ENCODE results near the gene PRDM15. TPM values are rescaled to one million over a fixed set of nuclear protein-coding genes. Genes with fewer than 3 reads are reported as not detected.

PRDM15 gene
- polyA plus RNA-seq, 1 donor (not counting 4 experiments of a cell fraction or from before 2014, with no cell fraction given) = 5.2 TPM

- peaks cover 3% of the 10 kb centered on the region for H3K79me2 ChIP-seq (ENCODE audit: control insufficient read depth, insufficient read depth, low read length)
- no peaks in the 10 kb centered on the region for H4K20me1 ChIP-seq (ENCODE audit: control insufficient read depth, extremely low read depth, insufficient read depth, low read length)
- no peaks in the 10 kb centered on the region for H3K27me3 ChIP-seq (ENCODE audit: control insufficient read depth, extremely low read depth, insufficient read depth, low read length)
- DNase-seq (ENCODE audit: low read depth, low spot score) (no peak), FAIRE-seq (no peak)
- TF ChIP-seq EZH2 (IDR thresholded peaks at IDR 0.05; ENCODE audit: low read length) (no peak), CTCF (optimal IDR thresholded peaks at IDR 0.05 in 1 of 3, IDR thresholded peaks at IDR 0.05 in 1 of 3, conservative IDR thresholded peaks at IDR 0.05 in 1 of 3; ENCODE audit: extremely low read depth in 1 of 3, insufficient read depth in 2 of 3, low read length in 3 of 3) (no peak)
- no peaks in the 10 kb centered on the region for H3K9me1 ChIP-seq (ENCODE audit: control insufficient read depth, extremely low read depth, insufficient read depth, low read length)
- H3K4me1 ChIP-seq (ENCODE audit: control insufficient read depth, extremely low read depth, insufficient read depth, low read length) = no peaks in the 10 kb centered on the region
- no peak overlapping the region for H3K4me2 ChIP-seq (ENCODE audit: control insufficient read depth, extremely low read depth, insufficient read depth, low read depth, low read length)
- H3K9me3 ChIP-seq (ENCODE audit: control insufficient read depth, low read depth, low read length) = no peaks in the 10 kb centered on the region
- no peak overlapping the region for H2AFZ ChIP-seq (ENCODE audit: control insufficient read depth, low read length)
- H3K36me3 ChIP-seq (ENCODE audit: control insufficient read depth in 2 of 2, extremely low read depth in 1 of 2, insufficient read depth in 2 of 2, low read length in 2 of 2) = peaks cover 7 to 8% of the 10 kb centered on the region in 2 experiments
- no peak overlapping the region for H3K27ac ChIP-seq (ENCODE audit: control insufficient read depth, insufficient read depth, low read length)
- H3K9ac ChIP-seq (ENCODE audit: control insufficient read depth, extremely low read depth, insufficient read depth, low read length) = no peak overlapping the region
- no peak overlapping the region for H3K4me3 ChIP-seq (ENCODE audit: control insufficient read depth in 2 of 3, extremely low read depth in 1 of 3, insufficient read depth in 2 of 3, low read depth in 1 of 3, low read length in 3 of 3)
- dilution Hi-C loops (cut with MboI; ENCODE audit: extremely low pct_ligation_motif_present, low sequenced_read_pairs) = no loop called here
These were observed 74.8 kb downstream of the PRDM15 start for GRCh38 chr21:41804381-41804780.

- Histone ChIP-seq H3K27ac (ENCODE audit: control insufficient read depth, insufficient read depth, low read length) (no peak overlapping the region), H3K4me1 (ENCODE audit: control insufficient read depth, extremely low read depth, insufficient read depth, low read length) (no peaks in the 10 kb centered on the region), H3K9me1 (ENCODE audit: control insufficient read depth, extremely low read depth, insufficient read depth, low read length) (no peaks in the 10 kb centered on the region), H3K36me3 (ENCODE audit: control insufficient read depth in 2 of 2, extremely low read depth in 1 of 2, insufficient read depth in 2 of 2, low read length in 2 of 2) (peaks cover 7 to 11% of the 10 kb centered on the region in 2 experiments), H3K4me3 (ENCODE audit: control insufficient read depth in 2 of 3, extremely low read depth in 1 of 3, insufficient read depth in 2 of 3, low read depth in 1 of 3, low read length in 3 of 3) (no peak overlapping the region), H3K9ac (ENCODE audit: control insufficient read depth, extremely low read depth, insufficient read depth, low read length) (no peak overlapping the region), H4K20me1 (ENCODE audit: control insufficient read depth, extremely low read depth, insufficient read depth, low read length) (no peaks in the 10 kb centered on the region), H3K27me3 (ENCODE audit: control insufficient read depth, extremely low read depth, insufficient read depth, low read length) (no peaks in the 10 kb centered on the region), H3K79me2 (ENCODE audit: control insufficient read depth, insufficient read depth, low read length) (peaks cover 3% of the 10 kb centered on the region), H3K9me3 (ENCODE audit: control insufficient read depth, low read depth, low read length) (no peaks in the 10 kb centered on the region), H2AFZ (ENCODE audit: control insufficient read depth, low read length) (no peak overlapping the region), H3K4me2 (ENCODE audit: control insufficient read depth, extremely low read depth, insufficient read depth, low read depth, low read length) (no peak overlapping the region)
- FAIRE-seq (no peak), DNase-seq (ENCODE audit: low read depth, low spot score) (no peak)
- dilution Hi-C loops (cut with MboI; ENCODE audit: extremely low pct_ligation_motif_present, low sequenced_read_pairs) = no loop called here
- TF ChIP-seq CTCF (optimal IDR thresholded peaks at IDR 0.05 in 1 of 3, IDR thresholded peaks at IDR 0.05 in 1 of 3, conservative IDR thresholded peaks at IDR 0.05 in 1 of 3; ENCODE audit: extremely low read depth in 1 of 3, insufficient read depth in 2 of 3, low read length in 3 of 3) (no peak), EZH2 (IDR thresholded peaks at IDR 0.05; ENCODE audit: low read length) (no peak)
These were observed 75.8 kb downstream of the PRDM15 start for GRCh38 chr21:41803316-41803715.
